ENCODE data around the gene RNASE12.
A peak's percentile ranks its signal among the peaks of the same experiment; 100 is the strongest.
"Not testable (repeated sequence)": the region's sequence is repeated elsewhere in the genome, so short reads cannot be mapped to it uniquely, and the experiment has no call there.

RNASE12 gene

GRCh38 chr14:20613094-20614037 is 22.2 kb upstream of the RNASE12 start:
- DNase-seq: peak; percentile 92

GRCh38 chr14:20612403-20612802 is 21.2 kb upstream of the RNASE12 start:
- no peak for DNase-seq

DNA sequence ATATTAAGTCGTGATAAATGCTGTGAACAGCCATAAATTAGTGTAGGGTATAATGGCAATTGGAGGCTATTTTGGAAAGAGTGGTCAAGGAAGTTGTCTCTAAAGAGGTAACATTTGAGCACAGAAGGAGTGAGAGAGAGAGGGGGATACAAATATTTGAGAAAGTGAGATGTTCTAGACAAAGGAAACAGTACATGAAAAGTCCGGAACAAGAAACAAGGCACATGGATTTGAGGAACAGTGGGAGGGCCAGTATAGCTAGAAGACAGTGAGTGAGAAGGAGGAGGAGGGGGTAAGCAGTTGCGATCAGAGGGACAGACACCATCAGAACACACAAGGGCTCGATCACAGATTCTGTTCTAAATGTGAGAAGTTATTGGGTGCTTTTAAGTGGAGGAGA is 20.1 kb upstream of the RNASE12 start:
- no peak for DNase-seq

- peak; percentile 69 for DNase-seq
Observed at GRCh38 chr14:20610002-20610765, 19.0 kb upstream of the RNASE12 start.

- peak; percentile 76 for DNase-seq
Observed at GRCh38 chr14:20609215-20610001, 18.2 kb upstream of the RNASE12 start.

DNA sequence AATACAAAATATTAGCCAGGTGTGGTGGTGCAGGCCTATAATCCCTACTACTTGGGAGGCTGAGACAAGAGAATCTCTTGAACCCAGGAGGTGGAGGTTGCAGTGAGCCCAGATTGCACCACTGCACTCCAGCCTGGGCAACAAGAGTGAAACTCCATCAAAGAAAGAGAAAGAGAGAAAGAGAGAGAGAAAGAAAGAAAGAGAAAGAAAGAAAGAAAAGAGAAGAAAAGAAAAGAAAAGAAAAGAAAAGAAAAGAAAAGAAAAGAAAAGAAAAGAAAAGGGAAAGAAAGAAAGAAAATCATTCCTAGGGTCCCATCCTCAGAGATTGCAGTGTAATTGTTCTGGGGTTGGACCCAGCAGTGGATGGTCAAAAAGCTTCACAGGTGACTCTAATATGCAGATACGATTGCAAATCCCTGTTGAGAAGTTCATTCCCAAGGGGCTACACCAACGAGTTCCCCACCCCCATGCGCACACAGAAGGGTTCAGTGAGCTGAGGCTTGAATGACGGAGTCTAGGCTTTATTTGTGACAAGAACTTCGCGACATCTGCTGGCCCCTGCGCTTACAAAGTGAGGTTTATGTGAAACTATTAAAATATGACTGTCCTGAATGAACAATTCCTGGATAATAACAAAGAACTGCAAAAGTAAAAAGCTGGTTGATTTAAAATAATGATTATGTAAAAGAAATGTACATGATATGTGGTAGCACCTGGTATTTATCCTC is 17.4 kb upstream of the RNASE12 start:
- DNase-seq: no peak

- DNase-seq: no peak
Observed at GRCh38 chr14:20607617-20608016, 16.4 kb upstream of the RNASE12 start.

- DNase-seq: no peak
Observed at GRCh38 chr14:20606902-20607242, 15.7 kb upstream of the RNASE12 start.

GRCh38 chr14:20606190-20606901 is 15.2 kb upstream of the RNASE12 start:
- DNase-seq: no peak

GRCh38 chr14:20603813-20604690 is 12.9 kb upstream of the RNASE12 start:
- no peak for DNase-seq

DNA sequence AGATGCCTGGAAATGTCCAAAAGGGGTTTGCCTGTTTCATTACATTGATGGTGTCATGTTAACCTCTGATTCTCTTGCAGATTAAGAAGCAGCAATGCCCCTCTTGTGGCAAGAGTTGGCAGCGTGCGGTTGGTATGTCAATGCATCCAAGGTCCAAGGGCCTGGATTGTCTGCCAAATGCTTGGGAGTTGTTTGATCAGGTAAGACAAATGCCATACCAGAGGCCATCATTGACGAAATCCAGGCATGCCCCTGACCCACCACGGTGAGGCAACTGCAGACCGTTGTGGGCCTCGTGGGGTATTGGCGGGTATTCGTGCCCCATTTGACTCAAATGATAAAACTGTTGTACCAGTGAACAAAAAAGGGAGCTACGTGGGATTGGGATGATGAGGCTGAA is 11.4 kb upstream of the RNASE12 start:
- DNase-seq: no peak

DNA sequence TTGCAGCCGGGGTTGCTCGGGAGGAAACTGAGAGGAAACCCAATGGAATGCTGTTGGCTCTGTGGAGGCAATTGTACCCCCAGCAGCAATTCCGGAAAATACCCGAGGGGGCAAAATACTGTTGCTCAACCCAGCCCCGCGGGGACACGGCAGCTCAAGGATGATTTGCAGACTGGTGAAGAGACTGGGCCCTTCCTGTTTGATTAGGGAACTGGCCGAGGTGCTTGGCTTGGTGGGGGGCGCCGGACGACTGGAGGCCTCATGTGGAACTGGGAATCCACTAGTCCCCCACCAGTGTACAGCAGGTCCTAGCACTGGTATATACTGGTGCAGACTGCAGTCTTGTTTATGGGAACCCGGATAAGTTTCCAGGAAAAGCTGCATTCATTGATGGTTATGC is 10.3 kb upstream of the RNASE12 start:
- no peak for DNase-seq

- no peak for DNase-seq
Observed at GRCh38 chr14:20597108-20597507, 5.9 kb upstream of the RNASE12 start.

- DNase-seq: not testable (repeated sequence)
Observed at GRCh38 chr14:20595726-20596125, 4.5 kb upstream of the RNASE12 start.

DNA sequence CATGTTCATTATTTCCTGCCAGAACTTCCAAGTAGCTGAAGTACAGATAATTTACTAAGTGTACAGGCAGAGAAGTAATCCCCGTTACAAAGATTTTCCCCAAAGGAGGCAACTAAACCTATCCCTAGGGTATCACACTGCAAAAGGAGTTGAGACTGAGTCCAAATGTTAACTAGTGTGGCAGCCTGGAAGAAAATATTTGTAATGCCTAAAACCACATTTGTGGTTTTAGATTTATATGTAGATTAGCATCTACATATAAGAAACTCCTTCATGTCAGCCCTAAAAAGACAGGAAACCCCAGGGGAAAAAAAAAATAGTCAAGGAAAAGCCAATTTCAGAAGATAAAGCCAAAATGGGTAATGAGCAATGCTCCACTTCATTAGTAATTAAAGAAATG is 1.4 kb upstream of the RNASE12 start:
- no peak for DNase-seq

DNA sequence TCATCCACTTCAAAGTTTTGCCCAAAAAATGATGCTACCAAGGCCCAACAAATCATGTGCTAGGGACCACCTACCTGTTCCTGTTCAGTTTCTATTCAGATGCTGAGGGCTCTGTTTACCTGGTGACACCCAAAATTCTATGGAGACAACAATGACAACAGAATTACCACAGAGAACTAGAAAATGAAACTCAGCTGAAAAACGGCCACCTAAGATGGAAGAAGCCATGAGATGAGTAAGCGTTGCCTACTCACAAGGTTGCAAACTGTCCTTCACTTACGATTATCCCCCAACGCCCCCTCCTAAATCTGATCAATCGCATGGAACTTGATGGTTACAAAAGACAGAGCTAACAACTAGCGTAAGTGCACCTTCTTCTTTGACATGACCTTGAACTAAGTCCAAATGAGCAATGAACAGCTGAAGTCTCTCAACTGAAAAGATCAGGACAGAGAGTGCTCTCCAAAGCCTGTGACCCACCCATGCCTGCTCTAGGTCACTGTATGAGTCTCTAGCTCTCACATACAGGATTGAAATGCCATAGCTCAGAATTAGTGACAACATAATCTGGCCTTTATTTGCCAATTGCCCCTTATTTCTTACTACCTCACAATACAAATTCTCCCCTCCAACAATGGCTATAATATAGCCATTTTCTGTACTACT is 3.6 kb downstream of the RNASE12 start, which contains the start of gene RNASE11:
Gene RNASE11 (minus strand): TSS at position 513 of the 666 bp plus-strand sequence.
- DNase-seq: no peak

DNA sequence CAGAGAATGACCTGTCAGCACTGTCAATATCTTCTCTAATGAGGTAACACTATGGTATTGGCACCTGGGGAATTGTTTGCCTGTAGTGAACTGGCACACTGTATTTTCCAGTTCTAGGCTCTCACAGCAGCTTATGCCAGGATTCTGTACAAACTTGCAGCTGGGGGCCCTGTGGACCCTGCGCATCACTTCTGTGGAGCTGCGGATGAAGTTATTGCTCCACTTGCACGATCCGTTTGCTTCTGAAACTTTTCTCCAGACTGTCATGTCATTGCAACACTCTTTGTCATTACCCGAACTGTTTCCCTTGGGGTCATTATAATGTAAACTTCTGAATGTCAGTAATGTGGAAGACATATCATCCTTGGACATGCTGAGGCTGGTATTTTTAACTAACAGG is 7.3 kb downstream of the RNASE12 start:
- DNase-seq: no peak

- no peak for DNase-seq
Observed at GRCh38 chr14:20583142-20583541, 8.0 kb downstream of the RNASE12 start.

DNA sequence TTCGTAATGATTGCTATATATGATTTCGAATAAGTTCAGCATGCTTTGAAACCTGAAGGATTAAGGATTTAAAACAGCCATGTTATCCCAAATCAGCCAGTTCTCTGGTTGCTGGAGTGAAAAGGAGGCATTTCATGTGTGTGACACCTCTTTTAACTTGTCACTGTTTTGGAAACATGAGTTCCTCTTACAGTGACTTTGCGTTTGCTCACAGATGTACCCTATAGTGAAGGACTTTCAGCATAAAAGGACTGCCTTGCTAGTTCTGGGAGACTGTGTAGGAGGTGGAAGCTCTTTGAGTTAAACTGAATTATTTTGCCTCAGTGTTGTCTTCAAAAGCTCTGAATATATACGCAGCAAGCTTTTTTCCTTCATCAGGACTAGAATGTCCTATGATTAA is 10.9 kb downstream of the RNASE12 start:
- no peak for DNase-seq

Data from central memory CD4-positive, alpha-beta T cell (primary cell).